MM.1S (cell line): ENCODE data around the gene ADARB1.

Source experiments
- DNase-seq: peaks from one replicate; pipeline ENCODE4 v3.0.0-alpha.2; 2015
- H2AFZ ChIP-seq: fragments of 300-600 bp; sonication (generic); 2 replicates; pipeline ENCODE4 v1.6.0; 2016; ENCODE audit warnings: antibody characterized with exemption, low read length
- H3F3A ChIP-seq: fragments of 300-600 bp; sonication (generic); 2 replicates; pipeline ENCODE4 v1.6.1; 2016; ENCODE audit warnings: mild to moderate bottlenecking, antibody characterized with exemption, low read length, moderate library complexity, mixed read lengths; ENCODE audit not compliant: insufficient read depth
- H3K27ac ChIP-seq: fragments of 300-600 bp; sonication (generic); 2 replicates; pipeline ENCODE4 v1.5.1; 2016; ENCODE audit warnings: mild to moderate bottlenecking, low read length
- H3K27me3 ChIP-seq: fragments of 300-600 bp; sonication (generic); replicated peaks from 2 replicates; pipeline ENCODE4 v1.6.0; 2016; ENCODE audit warnings: low read length; ENCODE audit not compliant: insufficient read depth
- H3K36me3 ChIP-seq: fragments of 300-600 bp; sonication (generic); replicated peaks from 2 replicates; pipeline ENCODE4 v1.6.1; 2016; ENCODE audit warnings: mild to moderate bottlenecking, low read length, mixed read lengths; ENCODE audit not compliant: insufficient read depth
- H3K4me1 ChIP-seq: fragments of 300-600 bp; sonication (generic); 2 replicates; pipeline ENCODE4 v1.6.1; 2016; ENCODE audit warnings: low read length, mixed read lengths
- H3K4me2 ChIP-seq: fragments of 300-600 bp; sonication (generic); 2 replicates; pipeline ENCODE4 v1.6.0; 2016; ENCODE audit warnings: low read depth, low read length
- H3K4me3 ChIP-seq: fragments of 300-600 bp; sonication (generic); 2 replicates; pipeline ENCODE4 v1.5.1; 2016; ENCODE audit warnings: low read length, mixed read lengths
- H3K79me2 ChIP-seq: fragments of 300-600 bp; sonication (generic); 2 replicates; pipeline ENCODE4 v1.6.1; 2016; ENCODE audit warnings: mixed run types, low read length, mixed read lengths
- H3K9ac ChIP-seq: fragments of 300-600 bp; sonication (generic); 2 replicates; pipeline ENCODE4 v1.6.1; 2016; ENCODE audit warnings: low read length, mixed read lengths
- H3K9me2 ChIP-seq: fragments of 300-600 bp; sonication (generic); replicated peaks from 2 replicates; pipeline ENCODE4 v1.6.1; 2016; ENCODE audit warnings: mild to moderate bottlenecking, low read length, mixed read lengths; ENCODE audit not compliant: insufficient read depth
- H3K9me3 ChIP-seq: fragments of 300-600 bp; sonication (generic); replicated peaks from 2 replicates; pipeline ENCODE4 v1.6.1; 2016; ENCODE audit warnings: mild to moderate bottlenecking, low read length, mixed read lengths; ENCODE audit not compliant: insufficient read depth
- H4K20me1 ChIP-seq: fragments of 300-600 bp; sonication (generic); 2 replicates; pipeline ENCODE4 v1.6.1; 2016; ENCODE audit warnings: mild to moderate bottlenecking, low read length, moderate library complexity, mixed read lengths; ENCODE audit not compliant: insufficient read depth
- EZH2 ChIP-seq: fragments of 300-600 bp; sonication (generic); optimal IDR thresholded peaks from 2 replicates; pipeline ENCODE3; 2017; ENCODE audit warnings: low read depth, mild to moderate bottlenecking, antibody characterized with exemption, low read length, mixed read lengths
- EZH2phosphoT487 ChIP-seq: fragments of 300-600 bp; sonication (generic); IDR thresholded peaks from 2 replicates; pipeline ENCODE4 v1.6.1; 2018; ENCODE audit warnings: antibody characterized with exemption, low read length
- TF ChIP-seq, protein P1 (sequence below): fragments of 300-600 bp; sonication (generic); IDR thresholded peaks from 2 replicates; pipeline ENCODE4 v1.5.1; 2016; ENCODE audit warnings: antibody characterized with exemption, low read length, mixed read lengths

The ADARB1 gene

DNA sequence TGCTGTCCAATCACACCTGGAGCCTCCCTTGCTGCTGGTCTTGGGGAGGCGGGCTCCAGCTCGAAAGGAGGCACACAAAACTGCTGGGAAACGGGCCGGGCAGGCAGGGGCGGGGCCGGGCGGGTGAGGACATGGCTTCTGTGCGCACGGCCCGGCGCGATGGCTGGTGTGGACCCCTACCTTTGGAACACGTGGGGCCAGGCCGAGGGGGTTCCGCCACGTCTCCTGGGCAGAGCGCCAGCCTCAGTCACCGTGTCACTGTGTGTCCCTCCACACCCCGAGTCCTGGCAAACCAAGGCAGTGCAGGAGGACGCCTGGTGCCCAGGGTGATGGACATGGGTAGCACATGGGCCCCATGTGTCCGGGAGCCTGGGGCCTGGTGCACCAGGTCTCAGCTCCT, 42.0 kb upstream of the ADARB1 start:
- no peak for DNase-seq
- Histone ChIP-seq H3K9ac (no peak overlapping the region), H3K4me3 (no peak overlapping the region), H2AFZ (no peak overlapping the region), H3F3A (no peaks in the 10 kb centered on the region), H4K20me1 (no peaks in the 10 kb centered on the region), H3K79me2 (no peaks in the 10 kb centered on the region), H3K4me1 (no peaks in the 10 kb centered on the region), H3K9me3 (no peaks in the 10 kb centered on the region), H3K36me3 (no peaks in the 10 kb centered on the region), H3K9me2 (no peaks in the 10 kb centered on the region), H3K4me2 (no peak overlapping the region), H3K27me3 (peaks cover 94% of the 10 kb centered on the region), H3K27ac (no peak overlapping the region)
- TF ChIP-seq, protein P1, sequence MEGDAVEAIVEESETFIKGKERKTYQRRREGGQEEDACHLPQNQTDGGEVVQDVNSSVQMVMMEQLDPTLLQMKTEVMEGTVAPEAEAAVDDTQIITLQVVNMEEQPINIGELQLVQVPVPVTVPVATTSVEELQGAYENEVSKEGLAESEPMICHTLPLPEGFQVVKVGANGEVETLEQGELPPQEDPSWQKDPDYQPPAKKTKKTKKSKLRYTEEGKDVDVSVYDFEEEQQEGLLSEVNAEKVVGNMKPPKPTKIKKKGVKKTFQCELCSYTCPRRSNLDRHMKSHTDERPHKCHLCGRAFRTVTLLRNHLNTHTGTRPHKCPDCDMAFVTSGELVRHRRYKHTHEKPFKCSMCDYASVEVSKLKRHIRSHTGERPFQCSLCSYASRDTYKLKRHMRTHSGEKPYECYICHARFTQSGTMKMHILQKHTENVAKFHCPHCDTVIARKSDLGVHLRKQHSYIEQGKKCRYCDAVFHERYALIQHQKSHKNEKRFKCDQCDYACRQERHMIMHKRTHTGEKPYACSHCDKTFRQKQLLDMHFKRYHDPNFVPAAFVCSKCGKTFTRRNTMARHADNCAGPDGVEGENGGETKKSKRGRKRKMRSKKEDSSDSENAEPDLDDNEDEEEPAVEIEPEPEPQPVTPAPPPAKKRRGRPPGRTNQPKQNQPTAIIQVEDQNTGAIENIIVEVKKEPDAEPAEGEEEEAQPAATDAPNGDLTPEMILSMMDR: no peak
- TF ChIP-seq EZH2: no peak
- TF ChIP-seq EZH2phosphoT487: no peak

DNA sequence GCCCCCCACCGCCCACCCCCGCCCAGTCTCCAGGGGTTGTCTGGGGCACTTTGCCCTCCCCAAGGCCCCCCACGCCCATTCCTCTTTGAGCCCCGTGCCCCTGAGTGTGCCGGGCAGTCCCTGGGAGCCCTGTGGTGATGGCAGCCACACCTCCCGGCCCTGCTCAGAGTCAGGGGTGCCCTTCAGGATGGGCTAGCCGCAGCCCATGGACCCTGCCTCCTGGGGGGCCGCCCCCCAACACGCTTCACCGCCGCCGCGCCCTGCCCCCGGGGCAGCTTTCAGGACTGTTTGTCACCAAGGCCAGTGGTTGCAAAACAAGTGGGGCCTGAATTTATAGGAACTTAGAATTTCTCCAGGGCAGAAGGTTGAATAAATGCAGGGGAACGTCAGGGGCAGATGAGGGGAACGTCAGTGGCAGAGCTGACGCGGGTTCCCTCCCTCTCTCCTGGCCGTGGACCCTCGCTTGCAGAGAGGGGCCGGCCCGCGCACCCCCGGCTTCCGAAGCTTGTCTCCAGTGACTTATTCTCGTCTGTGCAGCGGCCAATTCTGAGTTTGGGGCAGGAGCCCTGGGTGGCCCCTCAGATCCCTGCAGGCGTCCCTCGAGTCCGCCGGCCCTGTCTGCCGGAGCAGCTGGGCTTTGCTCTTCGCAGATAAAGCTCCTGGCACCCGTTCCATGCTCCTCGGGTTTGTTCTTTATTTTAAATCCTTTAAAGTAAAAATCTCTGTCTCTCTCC, 41.2 kb upstream of the ADARB1 start:
- TF ChIP-seq EZH2phosphoT487 (no peak), EZH2 (no peak)
- TF ChIP-seq, protein P1: no peak
- no peaks in the 10 kb centered on the region for H3K4me1 ChIP-seq
- H3K27me3 ChIP-seq: peaks cover 96% of the 10 kb centered on the region
- H3K27ac ChIP-seq: no peak overlapping the region
- no peaks in the 10 kb centered on the region for H3K9me3 ChIP-seq
- no peaks in the 10 kb centered on the region for H3F3A ChIP-seq
- H3K4me2 ChIP-seq: no peak overlapping the region
- H3K79me2 ChIP-seq: no peaks in the 10 kb centered on the region
- no peaks in the 10 kb centered on the region for H3K36me3 ChIP-seq
- no peak overlapping the region for H3K9ac ChIP-seq
- no peaks in the 10 kb centered on the region for H4K20me1 ChIP-seq
- H3K4me3 ChIP-seq: no peak overlapping the region
- H2AFZ ChIP-seq: no peak overlapping the region
- DNase-seq: no peak
- no peaks in the 10 kb centered on the region for H3K9me2 ChIP-seq

DNA sequence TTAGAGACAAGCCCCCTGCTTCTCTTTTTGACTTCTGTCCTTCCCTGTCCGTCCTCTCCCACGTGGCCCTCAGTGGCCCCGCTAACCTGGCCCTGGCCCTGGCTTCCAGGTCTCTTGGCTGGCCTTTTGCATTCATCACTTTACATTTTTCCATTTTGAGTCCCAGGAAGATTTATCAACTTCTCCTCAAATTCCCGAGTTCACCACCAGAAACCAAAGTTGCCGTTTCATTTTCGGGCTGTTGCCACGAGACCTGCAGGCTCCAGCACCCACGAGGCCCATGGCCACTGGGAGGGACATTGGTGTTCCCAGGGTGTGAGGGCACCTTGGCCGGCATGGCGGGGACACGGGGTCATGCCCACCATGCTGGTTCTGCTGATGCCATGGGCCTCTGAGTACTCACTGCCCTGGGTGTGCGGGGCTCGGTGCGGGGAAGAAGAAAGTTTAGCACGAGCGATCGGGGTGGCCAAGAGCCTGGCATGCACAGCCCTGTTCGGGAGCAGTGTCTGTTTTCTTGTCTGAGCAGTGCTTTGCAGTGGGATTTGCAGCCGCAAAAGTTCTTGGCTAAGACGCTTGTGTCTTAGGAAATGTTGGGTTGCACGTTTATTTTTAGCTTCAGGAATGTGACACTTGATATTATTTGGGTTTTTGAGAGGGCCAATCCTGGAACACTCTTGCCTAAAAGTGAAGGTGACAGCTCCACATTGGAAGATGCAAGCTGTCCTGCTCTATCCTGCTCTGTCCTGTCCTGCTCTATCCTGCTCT, 40.4 kb upstream of the ADARB1 start:
- Histone ChIP-seq H3K4me2 (no peak overlapping the region), H3K79me2 (no peaks in the 10 kb centered on the region), H3K4me3 (no peak overlapping the region), H3K4me1 (no peaks in the 10 kb centered on the region), H4K20me1 (no peaks in the 10 kb centered on the region), H3K36me3 (no peaks in the 10 kb centered on the region), H2AFZ (no peak overlapping the region), H3K27me3 (peaks cover 99% of the 10 kb centered on the region), H3K27ac (no peak overlapping the region), H3F3A (no peaks in the 10 kb centered on the region), H3K9me3 (no peaks in the 10 kb centered on the region), H3K9ac (no peak overlapping the region), H3K9me2 (no peaks in the 10 kb centered on the region)
- no peak for DNase-seq
- TF ChIP-seq, protein P1: no peak
- TF ChIP-seq EZH2phosphoT487 (no peak), EZH2 (no peak)
